OCI-LY7 (cell line): Measurements from ENCODE around the gene GNAZ.

ENCODE experiments used
- EZH2phosphoT487 ChIP-seq: fragments of 200-600 bp; sonication (generic); IDR thresholded peaks from 2 replicates; pipeline ENCODE4 v1.6.1; 2018; ENCODE audit warnings: low read depth, borderline replicate concordance, mild to moderate bottlenecking, mixed run types, antibody characterized with exemption, low read length, moderate library complexity, mixed read lengths
- TF ChIP-seq, protein P1 (sequence below): fragments of 200-600 bp; sonication (generic); conservative IDR thresholded peaks from 2 replicates; pipeline ENCODE4 v1.5.1; 2014; ENCODE audit warnings: mild to moderate bottlenecking, antibody characterized with exemption, low read length, moderate library complexity, mixed read lengths

DNA sequence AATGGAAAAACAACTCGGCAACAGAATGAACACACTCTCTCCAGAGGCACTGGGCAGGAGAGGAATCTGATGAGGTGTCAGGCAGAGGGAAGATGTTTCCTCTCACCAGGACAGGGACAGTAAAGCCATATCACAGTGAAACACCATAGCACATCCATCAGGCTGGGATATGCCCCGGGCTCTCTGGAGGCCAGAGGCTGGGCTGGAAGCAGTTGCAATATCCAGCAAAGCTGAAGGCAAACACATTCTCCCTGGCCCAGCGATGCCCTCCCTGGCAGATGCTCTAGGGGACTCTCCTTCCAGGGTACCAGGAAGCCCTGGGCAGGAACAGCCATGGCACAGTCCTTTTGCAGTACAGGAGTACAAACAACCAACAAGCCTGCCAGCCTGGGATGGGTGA, 60.4 kb downstream of the GNAZ start:
- TF ChIP-seq, protein P1, sequence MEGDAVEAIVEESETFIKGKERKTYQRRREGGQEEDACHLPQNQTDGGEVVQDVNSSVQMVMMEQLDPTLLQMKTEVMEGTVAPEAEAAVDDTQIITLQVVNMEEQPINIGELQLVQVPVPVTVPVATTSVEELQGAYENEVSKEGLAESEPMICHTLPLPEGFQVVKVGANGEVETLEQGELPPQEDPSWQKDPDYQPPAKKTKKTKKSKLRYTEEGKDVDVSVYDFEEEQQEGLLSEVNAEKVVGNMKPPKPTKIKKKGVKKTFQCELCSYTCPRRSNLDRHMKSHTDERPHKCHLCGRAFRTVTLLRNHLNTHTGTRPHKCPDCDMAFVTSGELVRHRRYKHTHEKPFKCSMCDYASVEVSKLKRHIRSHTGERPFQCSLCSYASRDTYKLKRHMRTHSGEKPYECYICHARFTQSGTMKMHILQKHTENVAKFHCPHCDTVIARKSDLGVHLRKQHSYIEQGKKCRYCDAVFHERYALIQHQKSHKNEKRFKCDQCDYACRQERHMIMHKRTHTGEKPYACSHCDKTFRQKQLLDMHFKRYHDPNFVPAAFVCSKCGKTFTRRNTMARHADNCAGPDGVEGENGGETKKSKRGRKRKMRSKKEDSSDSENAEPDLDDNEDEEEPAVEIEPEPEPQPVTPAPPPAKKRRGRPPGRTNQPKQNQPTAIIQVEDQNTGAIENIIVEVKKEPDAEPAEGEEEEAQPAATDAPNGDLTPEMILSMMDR = no peak
- no peak for TF ChIP-seq EZH2phosphoT487
